ENCODE measurements around the gene PLCB1.
A peak's percentile ranks its signal among the peaks of the same experiment; 100 is the strongest.
"Not testable (repeated sequence)": the region's sequence is repeated elsewhere in the genome, so short reads cannot be mapped to it uniquely, and the experiment has no call there.

The PLCB1 gene

GRCh38 chr20:8809107-8809953 is 677.3 kb downstream of the PLCB1 start:
- no peak for DNase-seq

GRCh38 chr20:8811801-8812594 is 679.9 kb downstream of the PLCB1 start:
- DNase-seq, result no peak

GRCh38 chr20:8812817-8813216 is 680.8 kb downstream of the PLCB1 start:
- DNase-seq, result no peak

- no peak for DNase-seq
Observed at GRCh38 chr20:8815208-8815607, 683.1 kb downstream of the PLCB1 start.

GRCh38 chr20:8829256-8829655 is 697.2 kb downstream of the PLCB1 start:
- no peak for DNase-seq

GRCh38 chr20:8834294-8834693 is 702.2 kb downstream of the PLCB1 start:
- not testable (repeated sequence) for DNase-seq

- no peak for DNase-seq
Observed at GRCh38 chr20:8834851-8835250, 702.8 kb downstream of the PLCB1 start.

- no peak for DNase-seq
Observed at GRCh38 chr20:8837396-8837795, 705.3 kb downstream of the PLCB1 start.

GRCh38 chr20:8842525-8842924 is 710.5 kb downstream of the PLCB1 start:
- no peak for DNase-seq

GRCh38 chr20:8844179-8844578 is 712.1 kb downstream of the PLCB1 start:
- no peak for DNase-seq

GRCh38 chr20:8849990-8850389 is 717.9 kb downstream of the PLCB1 start:
- no peak for DNase-seq

GRCh38 chr20:8851446-8851845 is 719.4 kb downstream of the PLCB1 start:
- no peak for DNase-seq

- DNase-seq, result not testable (repeated sequence)
Observed at GRCh38 chr20:8851919-8852318, 719.9 kb downstream of the PLCB1 start.

GRCh38 chr20:8853211-8853610 is 721.1 kb downstream of the PLCB1 start:
- not testable (repeated sequence) for DNase-seq

- DNase-seq, result peak; percentile 47
Observed at GRCh38 chr20:8853805-8854338, 721.8 kb downstream of the PLCB1 start.

- no peak for DNase-seq
Observed at GRCh38 chr20:8854571-8854970, 722.5 kb downstream of the PLCB1 start.

- DNase-seq, result no peak
Observed at GRCh38 chr20:8855315-8855714, 723.2 kb downstream of the PLCB1 start.

- DNase-seq, result no peak
Observed at GRCh38 chr20:8856668-8857067, 724.6 kb downstream of the PLCB1 start.

GRCh38 chr20:8858181-8858787 is 726.2 kb downstream of the PLCB1 start:
- DNase-seq, result no peak

GRCh38 chr20:8860011-8860495 is 728.0 kb downstream of the PLCB1 start:
- no peak for DNase-seq

- no peak for DNase-seq
Observed at GRCh38 chr20:8862092-8862491, 730.0 kb downstream of the PLCB1 start.

GRCh38 chr20:8865636-8866035 is 733.6 kb downstream of the PLCB1 start:
- no peak for DNase-seq

- no peak for DNase-seq
Observed at GRCh38 chr20:8867038-8867740, 735.1 kb downstream of the PLCB1 start.

Measured in KG1 (cell line).